ENCODE data around the gene ZNF784. TPM values are rescaled to one million over a fixed set of nuclear protein-coding genes. Genes with fewer than 3 reads are reported as not detected.
A peak's percentile ranks its signal among the peaks of the same experiment; 100 is the strongest.

The ZNF784 gene
- total and polyA plus RNA-seq, 9 of the 15 experiments (the other 6 are each of a cell fraction or from before 2014, with no cell fraction given): 0.14 to 6.1 (median 2.1) TPM

GRCh38 chr19:55624109-55625003 lies at the start of gene ZNF784 (continued):
- peak; percentile 80 for TF ChIP-seq SAP30 (IDR thresholded peaks at IDR 0.05; ENCODE audit: borderline replicate concordance, insufficient read depth, low read depth, low read length, poor library complexity, severe bottlenecking)
- TF ChIP-seq BRCA1 (IDR thresholded peaks at IDR 0.05): no peak
- no peak for TF ChIP-seq BRCA1 (CRISPR knock-in tag; IDR thresholded peaks at IDR 0.05)
- no peak for TF ChIP-seq ZNF311 (CRISPR knock-in tag; IDR thresholded peaks at IDR 0.05)
- no peak for TF ChIP-seq CBFA2T2 (conservative IDR thresholded peaks at IDR 0.05)
- TF ChIP-seq PRPF4 (IDR thresholded peaks at IDR 0.05; ENCODE audit: insufficient read depth, low read depth, low read length, poor library complexity, severe bottlenecking): no peak
- TF ChIP-seq CHD2 (IDR thresholded peaks at IDR 0.05; ENCODE audit: low read depth, low read length): 0 out of 2 replicates have a peak, but pooled peaks have one; percentile 35
- TF ChIP-seq ETS1 (conservative IDR thresholded peaks at IDR 0.05; ENCODE audit: control insufficient read depth, low read depth, low read length): peak; percentile 60; the same call in 1 of the 2 replicates
- no peak for TF ChIP-seq CHCHD3 (CRISPR knock-in tag; IDR thresholded peaks at IDR 0.05)
- no peak for TF ChIP-seq ILF3 (IDR thresholded peaks at IDR 0.05; ENCODE audit: borderline replicate concordance)
- peak; percentile 83 for TF ChIP-seq POLR2AphosphoS5 (IDR thresholded peaks at IDR 0.05; ENCODE audit: control insufficient read depth, insufficient read depth, low read depth, low read length)
- TF ChIP-seq KLF1 (tag; IDR thresholded peaks at IDR 0.05): peak; percentile 18; the same call in 1 of the 2 replicates
- no peak for TF ChIP-seq TSHZ1 (CRISPR knock-in tag; IDR thresholded peaks at IDR 0.05)
- 0 out of 2 replicates have a peak, but pooled peaks have one; percentile 51 for TF ChIP-seq PML (IDR thresholded peaks at IDR 0.05; ENCODE audit: low read length)
- no peak for TF ChIP-seq ZBTB49 (CRISPR knock-in tag; IDR thresholded peaks at IDR 0.05; ENCODE audit: borderline replicate concordance)
- TF ChIP-seq ELK1 (CRISPR knock-in tag; IDR thresholded peaks at IDR 0.05): no peak

Measured in K562 (cell line).